Measurements from ENCODE around the gene ARHGAP19. TPM values are rescaled to one million over a fixed set of nuclear protein-coding genes. Genes with fewer than 3 reads are reported as not detected.

ARHGAP19 gene
- total RNA-seq, 2 donors from 2014 or later: 26.8 to 47.6 TPM

DNA sequence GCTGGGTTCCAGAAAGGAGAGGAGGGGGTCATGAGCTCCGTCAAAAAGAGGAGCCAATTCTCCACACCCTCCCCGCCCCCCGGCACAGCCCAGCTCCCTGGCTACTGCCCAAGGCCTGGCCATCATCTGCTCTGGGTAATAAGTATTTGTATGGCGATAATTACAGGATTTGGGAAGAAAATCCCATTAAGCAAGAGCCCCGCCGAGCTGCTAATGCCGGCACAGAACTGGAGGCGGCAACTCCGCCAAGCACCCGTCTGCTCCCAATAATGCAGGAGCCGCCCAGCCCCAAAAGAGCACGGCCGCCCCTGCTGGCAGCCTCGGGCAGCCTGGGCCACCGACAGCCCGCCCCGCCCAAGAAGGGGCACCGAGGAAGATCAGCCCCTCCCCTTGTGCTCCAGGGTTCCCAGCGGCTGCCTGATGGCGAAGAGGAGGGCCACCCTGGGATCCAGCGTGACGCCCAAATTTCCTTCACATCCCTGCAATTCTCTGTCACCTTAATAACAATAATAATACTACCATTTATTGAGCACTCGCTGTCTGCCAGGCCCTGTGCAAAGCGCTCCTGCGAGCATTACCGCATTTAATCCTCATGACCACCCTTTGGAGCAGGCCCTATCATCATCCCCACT, 112.6 kb downstream of the ARHGAP19 start:
- Mint-ChIP-seq H3K36me3 (ENCODE audit: low read depth) (no peaks in the 10 kb centered on the region), H3K9me3 (no peaks in the 10 kb centered on the region), H3K4me1 (peaks cover 17% of the 10 kb centered on the region), H3K4me3 (no peak overlapping the region), H3K27ac (no peak overlapping the region), H3K27me3 (ENCODE audit: insufficient read depth) (peaks cover 61% of the 10 kb centered on the region)
- no peak overlapping the region for H3K4me3 ChIP-seq (ENCODE audit: low read length)
- WGBS, 2 experiments (ENCODE audit: insufficient coverage in 1 of 2, insufficient read length in 1 of 2): 17 to 21% methylated on average over 16 to 24 of the region's 26 CpGs
- no peaks in the 10 kb centered on the region for H3K9me3 ChIP-seq (ENCODE audit: control insufficient read depth, low read length)
- TF ChIP-seq, protein P1, sequence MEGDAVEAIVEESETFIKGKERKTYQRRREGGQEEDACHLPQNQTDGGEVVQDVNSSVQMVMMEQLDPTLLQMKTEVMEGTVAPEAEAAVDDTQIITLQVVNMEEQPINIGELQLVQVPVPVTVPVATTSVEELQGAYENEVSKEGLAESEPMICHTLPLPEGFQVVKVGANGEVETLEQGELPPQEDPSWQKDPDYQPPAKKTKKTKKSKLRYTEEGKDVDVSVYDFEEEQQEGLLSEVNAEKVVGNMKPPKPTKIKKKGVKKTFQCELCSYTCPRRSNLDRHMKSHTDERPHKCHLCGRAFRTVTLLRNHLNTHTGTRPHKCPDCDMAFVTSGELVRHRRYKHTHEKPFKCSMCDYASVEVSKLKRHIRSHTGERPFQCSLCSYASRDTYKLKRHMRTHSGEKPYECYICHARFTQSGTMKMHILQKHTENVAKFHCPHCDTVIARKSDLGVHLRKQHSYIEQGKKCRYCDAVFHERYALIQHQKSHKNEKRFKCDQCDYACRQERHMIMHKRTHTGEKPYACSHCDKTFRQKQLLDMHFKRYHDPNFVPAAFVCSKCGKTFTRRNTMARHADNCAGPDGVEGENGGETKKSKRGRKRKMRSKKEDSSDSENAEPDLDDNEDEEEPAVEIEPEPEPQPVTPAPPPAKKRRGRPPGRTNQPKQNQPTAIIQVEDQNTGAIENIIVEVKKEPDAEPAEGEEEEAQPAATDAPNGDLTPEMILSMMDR (conservative IDR thresholded peaks at IDR 0.05): peak; percentile 88
- no peak overlapping the region for H3K9ac ChIP-seq (ENCODE audit: extremely low read depth, low read length, poor library complexity, severe bottlenecking)
- peak; percentile 96 for DNase-seq
- H3K27me3 ChIP-seq (ENCODE audit: control insufficient read depth, insufficient read depth, low read length, poor library complexity, severe bottlenecking): peaks cover 60% of the 10 kb centered on the region
- no peaks in the 10 kb centered on the region for H3K4me1 ChIP-seq (ENCODE audit: control insufficient read depth, insufficient read depth, low read length)
- H3K27ac ChIP-seq (ENCODE audit: low read depth, low read length): no peak overlapping the region
- H3K36me3 ChIP-seq (ENCODE audit: control insufficient read depth, insufficient read depth, low read length): no peaks in the 10 kb centered on the region

DNA sequence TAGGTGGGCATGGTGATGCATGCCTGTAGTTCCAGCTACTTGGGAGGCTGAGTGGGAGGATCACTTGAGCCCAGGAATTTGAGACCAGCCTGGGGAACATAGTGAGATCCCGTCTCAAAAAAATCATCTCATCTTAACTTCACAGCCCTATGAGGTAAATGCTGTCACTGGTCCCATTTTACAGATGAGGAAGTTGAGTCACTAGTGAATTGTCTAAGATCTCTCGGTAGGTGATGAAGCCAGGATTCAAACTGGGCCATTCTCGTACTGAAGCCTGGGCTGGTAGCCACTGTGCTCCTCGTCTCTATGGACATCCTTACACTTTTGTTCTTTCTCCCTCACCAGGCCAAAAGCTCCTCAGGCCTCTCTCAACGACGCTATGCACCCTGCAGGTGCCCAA, 113.1 kb downstream of the ARHGAP19 start:
- Histone ChIP-seq H3K4me1 (ENCODE audit: control insufficient read depth, insufficient read depth, low read length) (no peaks in the 10 kb centered on the region), H3K36me3 (ENCODE audit: control insufficient read depth, insufficient read depth, low read length) (no peaks in the 10 kb centered on the region), H3K27ac (ENCODE audit: low read depth, low read length) (no peak overlapping the region), H3K4me3 (ENCODE audit: low read length) (no peak overlapping the region), H3K9me3 (ENCODE audit: control insufficient read depth, low read length) (no peaks in the 10 kb centered on the region), H3K27me3 (ENCODE audit: control insufficient read depth, insufficient read depth, low read length, poor library complexity, severe bottlenecking) (peaks cover 54% of the 10 kb centered on the region), H3K9ac (ENCODE audit: extremely low read depth, low read length, poor library complexity, severe bottlenecking) (no peak overlapping the region)
- Mint-ChIP-seq H3K9me3 (no peaks in the 10 kb centered on the region), H3K27ac (no peak overlapping the region), H3K27me3 (ENCODE audit: insufficient read depth) (peaks cover 55% of the 10 kb centered on the region), H3K4me3 (no peak overlapping the region), H3K36me3 (ENCODE audit: low read depth) (no peaks in the 10 kb centered on the region), H3K4me1 (peaks cover 15% of the 10 kb centered on the region)
- TF ChIP-seq, protein P1 (conservative IDR thresholded peaks at IDR 0.05): no peak
- WGBS, 2 experiments (ENCODE audit: insufficient coverage in 1 of 2, insufficient read length in 1 of 2): 42 to 60% methylated on average over 3 to 6 of the region's 6 CpGs
- DNase-seq: no peak

DNA sequence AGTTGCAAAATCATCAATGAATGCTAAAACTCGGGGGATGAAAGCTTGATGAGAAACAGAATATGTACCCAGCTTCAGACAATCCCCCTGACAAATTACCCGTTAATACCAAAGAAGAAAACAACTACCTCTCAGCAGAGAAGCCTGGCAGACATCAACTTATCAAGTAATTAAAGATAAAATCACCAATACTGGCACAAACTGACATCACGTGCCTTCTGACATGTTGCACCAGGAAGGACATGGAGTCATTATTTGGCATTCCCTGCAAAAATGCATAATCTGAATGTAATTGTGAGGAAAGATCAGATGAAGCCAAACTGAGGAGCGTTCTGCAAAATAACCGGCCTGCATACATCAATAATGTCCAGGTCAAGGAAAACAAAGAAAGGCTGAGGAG, 114.4 kb downstream of the ARHGAP19 start:
- Histone ChIP-seq H3K27me3 (ENCODE audit: control insufficient read depth, insufficient read depth, low read length, poor library complexity, severe bottlenecking) (peaks cover 42% of the 10 kb centered on the region), H3K9me3 (ENCODE audit: control insufficient read depth, low read length) (no peaks in the 10 kb centered on the region), H3K27ac (ENCODE audit: low read depth, low read length) (no peak overlapping the region), H3K36me3 (ENCODE audit: control insufficient read depth, insufficient read depth, low read length) (no peaks in the 10 kb centered on the region), H3K9ac (ENCODE audit: extremely low read depth, low read length, poor library complexity, severe bottlenecking) (no peak overlapping the region), H3K4me1 (ENCODE audit: control insufficient read depth, insufficient read depth, low read length) (no peaks in the 10 kb centered on the region), H3K4me3 (ENCODE audit: low read length) (no peak overlapping the region)
- no peak overlapping the region for H3K4me3 Mint-ChIP-seq
- 91% methylated on average over 4 to 5 of the region's 5 CpGs for WGBS, 2 experiments (ENCODE audit: insufficient coverage in 1 of 2, insufficient read length in 1 of 2)
- TF ChIP-seq, protein P1 (conservative IDR thresholded peaks at IDR 0.05): no peak
- peaks cover 15% of the 10 kb centered on the region for H3K4me1 Mint-ChIP-seq
- H3K27ac Mint-ChIP-seq: no peak overlapping the region
- DNase-seq: no peak
- H3K36me3 Mint-ChIP-seq (ENCODE audit: low read depth): no peaks in the 10 kb centered on the region
- no peaks in the 10 kb centered on the region for H3K9me3 Mint-ChIP-seq
- peaks cover 45% of the 10 kb centered on the region for H3K27me3 Mint-ChIP-seq (ENCODE audit: insufficient read depth)

All from endodermal cell (in vitro differentiated cells).